WERI-Rb-1 (cell line): ENCODE data around the gene FTO.
"Not testable (repeated sequence)": the region's sequence is repeated elsewhere in the genome, so short reads cannot be mapped to it uniquely, and the experiment has no call there.

Source experiments
- DNase-seq: peaks from one replicate; pipeline ENCODE4 v3.0.0-alpha.2; 2020
- H3K27ac ChIP-seq: fragments of 250-450 bp; sonication (Bioruptor Pico); 2 replicates; pipeline ENCODE4 v1.5.1; 2020; ENCODE audit warnings: mild to moderate bottlenecking, moderate library complexity
- H3K27me3 ChIP-seq: fragments of 250-450 bp; sonication (Bioruptor Pico); 2 replicates; pipeline ENCODE4 v1.5.1; 2021; ENCODE audit warnings: mild to moderate bottlenecking, low read depth, moderate library complexity; ENCODE audit not compliant: insufficient read depth, severe bottlenecking
- H3K36me3 ChIP-seq: fragments of 250-450 bp; sonication (Bioruptor Pico); 2 replicates; pipeline ENCODE4 v1.5.1; 2020; ENCODE audit warnings: mild to moderate bottlenecking, moderate library complexity
- H3K4me3 ChIP-seq: 2 replicates; pipeline ENCODE4 v1.5.1; 2011; ENCODE audit warnings: low read depth, mild to moderate bottlenecking, control low read depth, low read length
- H3K9me3 ChIP-seq: fragments of 250-450 bp; sonication (Bioruptor Pico); 2 replicates; pipeline ENCODE4 v1.5.1; 2021; ENCODE audit warnings: mild to moderate bottlenecking, moderate library complexity; ENCODE audit not compliant: severe bottlenecking
- TF ChIP-seq, protein P1 (sequence below): IDR thresholded peaks from 2 replicates; pipeline ENCODE4 v1.5.1; 2011; ENCODE audit warnings: low read depth, mild to moderate bottlenecking, control low read depth, inconsistent platforms, low read length

FTO gene

DNA sequence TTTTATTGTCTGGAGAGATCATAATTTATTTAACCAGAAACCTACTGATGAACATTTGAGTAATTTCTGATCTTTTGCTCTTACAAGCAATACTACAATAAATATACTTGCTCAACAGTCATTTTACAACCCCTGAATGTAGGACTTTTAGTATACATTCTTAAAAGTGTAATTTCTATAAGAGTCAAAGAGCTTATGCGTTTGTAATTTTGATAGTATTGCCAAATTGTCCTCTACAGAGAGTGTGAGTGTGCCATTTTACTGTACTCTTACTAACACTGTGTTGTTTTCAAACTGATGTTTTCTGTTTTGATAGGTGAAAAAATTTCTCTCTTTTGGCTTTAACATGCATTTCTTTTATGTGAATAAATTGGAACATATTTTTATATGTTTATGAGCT, 139.1 kb downstream of the FTO start:
- TF ChIP-seq, protein P1, sequence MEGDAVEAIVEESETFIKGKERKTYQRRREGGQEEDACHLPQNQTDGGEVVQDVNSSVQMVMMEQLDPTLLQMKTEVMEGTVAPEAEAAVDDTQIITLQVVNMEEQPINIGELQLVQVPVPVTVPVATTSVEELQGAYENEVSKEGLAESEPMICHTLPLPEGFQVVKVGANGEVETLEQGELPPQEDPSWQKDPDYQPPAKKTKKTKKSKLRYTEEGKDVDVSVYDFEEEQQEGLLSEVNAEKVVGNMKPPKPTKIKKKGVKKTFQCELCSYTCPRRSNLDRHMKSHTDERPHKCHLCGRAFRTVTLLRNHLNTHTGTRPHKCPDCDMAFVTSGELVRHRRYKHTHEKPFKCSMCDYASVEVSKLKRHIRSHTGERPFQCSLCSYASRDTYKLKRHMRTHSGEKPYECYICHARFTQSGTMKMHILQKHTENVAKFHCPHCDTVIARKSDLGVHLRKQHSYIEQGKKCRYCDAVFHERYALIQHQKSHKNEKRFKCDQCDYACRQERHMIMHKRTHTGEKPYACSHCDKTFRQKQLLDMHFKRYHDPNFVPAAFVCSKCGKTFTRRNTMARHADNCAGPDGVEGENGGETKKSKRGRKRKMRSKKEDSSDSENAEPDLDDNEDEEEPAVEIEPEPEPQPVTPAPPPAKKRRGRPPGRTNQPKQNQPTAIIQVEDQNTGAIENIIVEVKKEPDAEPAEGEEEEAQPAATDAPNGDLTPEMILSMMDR: no peak
- Histone ChIP-seq H3K9me3 (no peaks in the 10 kb centered on the region), H3K4me3 (no peak overlapping the region), H3K27me3 (no peaks in the 10 kb centered on the region), H3K27ac (no peak overlapping the region), H3K36me3 (no peaks in the 10 kb centered on the region; the same call in 1 of the 2 replicates)
- no peak for DNase-seq

DNA sequence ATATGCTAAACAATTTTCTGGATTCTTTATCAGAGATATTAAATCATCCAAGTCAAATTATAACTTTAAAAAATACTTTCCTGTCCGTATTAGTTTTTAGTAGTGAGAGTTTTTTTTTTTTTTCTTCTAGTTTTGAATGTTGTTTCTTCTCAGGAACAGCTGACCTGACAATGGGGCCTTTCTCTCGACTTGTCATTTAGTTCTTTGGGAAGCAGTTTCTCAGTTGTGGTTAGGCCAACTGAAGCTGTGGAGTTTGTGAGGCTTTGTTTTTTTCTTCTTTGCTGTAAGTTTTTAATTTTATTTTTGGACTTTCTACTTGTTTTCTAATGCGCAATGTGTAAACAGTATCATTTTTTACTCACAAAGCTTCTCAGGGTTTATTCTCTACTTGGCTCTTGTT, 140.8 kb downstream of the FTO start:
- TF ChIP-seq, protein P1: no peak
- Histone ChIP-seq H3K27me3 (no peaks in the 10 kb centered on the region), H3K36me3 (no peaks in the 10 kb centered on the region; the same call in 1 of the 2 replicates), H3K9me3 (no peaks in the 10 kb centered on the region), H3K4me3 (no peak overlapping the region), H3K27ac (no peak overlapping the region)
- DNase-seq: no peak

DNA sequence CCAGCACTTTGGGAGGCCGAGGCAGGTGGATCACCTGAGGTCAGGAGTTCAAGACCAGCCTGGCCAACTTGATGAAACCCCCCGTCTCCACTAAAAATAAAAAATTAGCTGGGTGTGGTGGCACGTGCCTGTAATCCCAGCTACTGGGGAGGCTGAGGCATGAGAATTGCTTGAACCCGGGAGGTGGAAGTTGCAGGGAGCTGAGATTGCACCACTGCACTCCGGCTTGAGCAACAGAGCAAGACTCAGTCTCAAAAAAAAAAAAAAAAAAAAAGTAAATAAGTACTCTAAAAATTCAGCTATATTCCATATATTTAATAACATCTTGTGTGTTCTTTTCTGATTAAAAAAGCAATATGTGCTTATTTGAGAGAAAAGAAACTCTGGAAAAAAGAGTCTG, 142.6 kb downstream of the FTO start:
- DNase-seq, H3K27ac ChIP-seq: not testable (repeated sequence)

DNA sequence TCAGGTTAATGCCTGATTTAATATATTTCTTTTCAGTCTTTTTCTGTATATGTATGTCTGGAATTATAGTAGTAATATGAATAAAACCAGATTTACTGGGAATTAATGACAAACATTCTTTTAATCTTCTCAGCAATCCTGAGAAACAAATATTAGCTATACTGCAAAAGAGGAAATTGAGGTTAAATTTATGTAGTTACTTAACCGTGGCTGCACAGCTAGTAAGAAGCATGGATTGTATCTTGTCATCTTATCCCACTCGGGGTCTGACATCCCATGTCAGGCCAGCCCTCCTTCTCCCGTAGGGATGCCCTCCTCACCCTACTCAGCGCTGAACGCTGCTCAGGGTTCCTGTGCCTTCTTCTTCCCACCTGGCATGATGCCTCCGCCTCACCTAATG, 143.0 kb downstream of the FTO start:
- Histone ChIP-seq H3K9me3 (no peaks in the 10 kb centered on the region), H3K36me3 (no peaks in the 10 kb centered on the region; the same call in 1 of the 2 replicates), H3K4me3 (no peak overlapping the region), H3K27me3 (no peaks in the 10 kb centered on the region), H3K27ac (no peak overlapping the region)
- TF ChIP-seq, protein P1: no peak
- DNase-seq: no peak

More for the DNA sequence above, 142.6 kb downstream of the FTO start:
- H3K27me3 ChIP-seq, H3K4me3 ChIP-seq, H3K36me3 ChIP-seq, H3K9me3 ChIP-seq: not testable (repeated sequence)

DNA sequence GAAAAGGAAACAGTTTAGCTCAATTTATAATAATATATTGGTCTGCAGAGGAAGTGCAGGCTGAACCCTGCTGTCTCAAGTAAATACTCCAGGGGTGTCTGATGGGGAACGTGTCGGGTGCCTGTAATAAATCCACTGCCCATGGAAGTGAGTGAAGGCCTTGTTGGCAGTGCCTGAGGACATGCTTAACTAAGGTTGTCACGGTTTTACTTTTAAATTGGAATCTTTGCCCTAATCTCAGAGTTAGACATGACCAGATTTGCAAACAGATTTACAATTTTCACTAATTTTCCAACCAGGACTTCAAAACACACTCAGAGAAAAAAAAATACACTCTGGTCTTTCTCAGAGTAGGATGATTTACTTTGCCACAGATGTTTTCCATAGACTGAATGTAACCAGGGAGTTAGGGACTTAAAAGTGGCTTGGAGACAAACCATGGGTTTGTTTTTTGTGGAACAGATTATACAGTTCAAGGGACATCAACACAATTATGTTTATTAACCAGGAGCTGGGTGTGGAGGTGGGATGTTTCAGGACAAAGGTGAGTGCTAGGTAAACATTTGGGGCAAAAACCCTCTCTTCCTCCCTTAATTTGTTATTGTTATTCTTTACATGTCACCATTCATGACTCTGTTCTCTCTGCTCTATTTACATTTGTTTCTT, 144.5 kb downstream of the FTO start:
- Histone ChIP-seq H3K36me3 (no peaks in the 10 kb centered on the region; the same call in 1 of the 2 replicates), H3K27me3 (no peaks in the 10 kb centered on the region), H3K27ac (no peak overlapping the region), H3K9me3 (no peaks in the 10 kb centered on the region), H3K4me3 (no peak overlapping the region)
- TF ChIP-seq, protein P1: no peak
- no peak for DNase-seq

DNA sequence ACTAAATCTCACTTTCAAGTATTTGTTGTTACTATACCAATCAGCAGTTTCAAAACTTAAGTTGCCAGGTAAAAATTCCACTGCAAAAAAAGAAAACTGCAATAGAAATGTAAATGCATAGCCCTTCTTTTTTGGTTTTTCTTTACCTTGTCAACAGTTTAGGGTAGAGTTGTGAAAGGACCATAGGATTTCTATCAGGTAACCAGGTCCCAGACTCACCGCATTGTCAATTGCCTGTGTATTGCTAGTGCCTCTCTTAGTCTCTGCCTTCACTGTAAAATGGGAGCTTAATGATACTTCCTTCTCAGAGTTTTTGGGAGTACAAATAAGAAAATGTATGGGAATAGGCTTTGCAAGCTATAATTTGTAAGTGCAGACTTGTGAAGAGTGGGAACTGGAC, 145.0 kb downstream of the FTO start:
- TF ChIP-seq, protein P1: no peak
- DNase-seq: no peak
- H3K36me3 ChIP-seq: no peaks in the 10 kb centered on the region; the same call in 1 of the 2 replicates
- no peaks in the 10 kb centered on the region for H3K27me3 ChIP-seq
- no peaks in the 10 kb centered on the region for H3K9me3 ChIP-seq
- no peak overlapping the region for H3K27ac ChIP-seq
- H3K4me3 ChIP-seq: no peak overlapping the region
